ENCODE results near the gene HAND2. TPM values are rescaled to one million over a fixed set of nuclear protein-coding genes. Genes with fewer than 3 reads are reported as not detected.

Gene HAND2
- total RNA-seq, 1 experiment from 2014 or later, result not detected

DNA sequence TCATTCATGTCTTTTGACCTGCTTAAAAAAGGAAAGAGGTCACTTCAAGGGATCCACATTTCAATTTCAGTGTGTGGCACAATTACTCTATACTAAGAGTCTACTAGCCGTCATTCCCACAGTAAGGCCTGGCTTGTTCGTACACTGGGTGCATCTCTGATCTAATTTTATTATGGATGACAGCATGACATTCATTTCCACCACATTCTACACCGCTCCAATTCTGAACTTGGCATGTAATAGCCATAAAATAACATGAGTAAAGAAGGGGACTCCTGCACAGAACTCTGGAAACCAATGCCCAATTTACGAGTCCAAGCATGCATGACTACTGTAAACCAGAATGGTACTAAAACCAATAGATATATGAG lies 51.1 kb downstream of the HAND2 start:
- TF ChIP-seq EZH2 (IDR thresholded peaks at IDR 0.05; ENCODE audit: low read depth), result no peak
- TF ChIP-seq, protein P1, sequence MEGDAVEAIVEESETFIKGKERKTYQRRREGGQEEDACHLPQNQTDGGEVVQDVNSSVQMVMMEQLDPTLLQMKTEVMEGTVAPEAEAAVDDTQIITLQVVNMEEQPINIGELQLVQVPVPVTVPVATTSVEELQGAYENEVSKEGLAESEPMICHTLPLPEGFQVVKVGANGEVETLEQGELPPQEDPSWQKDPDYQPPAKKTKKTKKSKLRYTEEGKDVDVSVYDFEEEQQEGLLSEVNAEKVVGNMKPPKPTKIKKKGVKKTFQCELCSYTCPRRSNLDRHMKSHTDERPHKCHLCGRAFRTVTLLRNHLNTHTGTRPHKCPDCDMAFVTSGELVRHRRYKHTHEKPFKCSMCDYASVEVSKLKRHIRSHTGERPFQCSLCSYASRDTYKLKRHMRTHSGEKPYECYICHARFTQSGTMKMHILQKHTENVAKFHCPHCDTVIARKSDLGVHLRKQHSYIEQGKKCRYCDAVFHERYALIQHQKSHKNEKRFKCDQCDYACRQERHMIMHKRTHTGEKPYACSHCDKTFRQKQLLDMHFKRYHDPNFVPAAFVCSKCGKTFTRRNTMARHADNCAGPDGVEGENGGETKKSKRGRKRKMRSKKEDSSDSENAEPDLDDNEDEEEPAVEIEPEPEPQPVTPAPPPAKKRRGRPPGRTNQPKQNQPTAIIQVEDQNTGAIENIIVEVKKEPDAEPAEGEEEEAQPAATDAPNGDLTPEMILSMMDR (conservative IDR thresholded peaks at IDR 0.05), result no peak
- CTCF ChIA-PET, result no interaction called here
- no peaks in the 10 kb centered on the region for H3K4me1 ChIP-seq (replicated peaks; ENCODE audit: insufficient read depth)
- no peaks in the 10 kb centered on the region for H4K20me1 ChIP-seq (ENCODE audit: insufficient read depth)
- H3K4me3 ChIP-seq, result no peak overlapping the region
- H3K27me3 ChIP-seq (ENCODE audit: insufficient read depth, low read depth), result no peaks in the 10 kb centered on the region
- POLR2A ChIA-PET (ENCODE audit: unreplicated experiment), result no interaction called here
- H2AFZ ChIP-seq, result no peak overlapping the region
- intact Hi-C loops (cut with micrococcal nuclease; ENCODE audit: unreplicated experiment), result no loop called here
- BruUV-seq (replicated peaks), result no TSS peak
- H3K4me2 ChIP-seq, result no peak overlapping the region
- DNase-seq, result no peak
- no peaks in the 10 kb centered on the region for H3K9me2 ChIP-seq (ENCODE audit: insufficient read depth)
- no peaks in the 10 kb centered on the region for H3K79me2 ChIP-seq (ENCODE audit: low read depth)
- no peak overlapping the region for H3K27ac ChIP-seq
- no peaks in the 10 kb centered on the region for H3F3A ChIP-seq (ENCODE audit: insufficient read depth, low read depth)
- H3K9me3 ChIP-seq (ENCODE audit: insufficient read depth, low read depth), result no peaks in the 10 kb centered on the region
- H3K36me3 ChIP-seq (ENCODE audit: low read depth), result no peaks in the 10 kb centered on the region

DNA sequence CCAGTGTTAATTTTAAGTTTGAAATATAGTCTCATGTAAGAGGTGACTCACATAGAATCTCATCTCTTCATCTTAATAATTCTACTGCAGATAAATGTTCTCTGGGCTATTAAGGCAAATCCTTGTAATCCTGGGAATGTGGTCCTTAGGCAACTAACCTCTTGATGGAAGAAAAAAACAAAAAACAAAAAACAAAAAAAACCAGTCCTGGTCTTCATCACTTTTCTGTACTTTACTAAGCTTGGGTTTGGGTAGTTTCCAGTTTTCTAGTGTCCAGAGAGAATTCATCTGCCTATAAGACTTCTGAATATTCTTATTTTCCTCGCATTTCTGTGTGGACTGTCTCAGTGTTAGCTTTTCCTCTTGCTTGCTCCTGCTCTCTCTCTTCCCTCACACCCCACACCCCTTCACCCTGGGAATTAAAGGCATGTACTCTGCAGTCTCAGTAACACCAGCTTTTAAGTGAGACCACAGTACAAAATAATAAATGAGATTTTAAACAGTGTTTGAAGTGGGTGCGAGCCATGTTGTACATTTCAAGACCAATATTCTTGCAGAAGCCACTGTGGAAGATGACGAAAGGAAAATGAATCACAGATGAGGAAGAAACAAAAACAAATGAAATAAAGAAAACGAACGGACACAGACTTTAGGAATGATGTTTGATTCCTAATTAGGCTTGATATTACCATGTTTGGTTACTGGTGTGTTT lies 51.7 kb downstream of the HAND2 start:
- no peak for TF ChIP-seq EZH2 (IDR thresholded peaks at IDR 0.05; ENCODE audit: low read depth)
- TF ChIP-seq, protein P1 (conservative IDR thresholded peaks at IDR 0.05), result no peak
- Histone ChIP-seq H2AFZ (no peak overlapping the region), H3K79me2 (ENCODE audit: low read depth) (no peaks in the 10 kb centered on the region), H3K9me2 (ENCODE audit: insufficient read depth) (no peaks in the 10 kb centered on the region), H3K4me3 (no peak overlapping the region), H3K4me2 (no peak overlapping the region), H3K9me3 (ENCODE audit: insufficient read depth, low read depth) (no peaks in the 10 kb centered on the region), H3F3A (ENCODE audit: insufficient read depth, low read depth) (no peaks in the 10 kb centered on the region), H3K27me3 (ENCODE audit: insufficient read depth, low read depth) (no peaks in the 10 kb centered on the region), H4K20me1 (ENCODE audit: insufficient read depth) (no peaks in the 10 kb centered on the region), H3K36me3 (ENCODE audit: low read depth) (no peaks in the 10 kb centered on the region), H3K27ac (no peak overlapping the region), H3K4me1 (replicated peaks; ENCODE audit: insufficient read depth) (no peaks in the 10 kb centered on the region)
- no TSS peak for BruUV-seq (replicated peaks)
- no peak for DNase-seq
- ChIA-PET POLR2A (ENCODE audit: unreplicated experiment) (no interaction called here), CTCF (no interaction called here)
- intact Hi-C loops (cut with micrococcal nuclease; ENCODE audit: unreplicated experiment), result no loop called here

DNA sequence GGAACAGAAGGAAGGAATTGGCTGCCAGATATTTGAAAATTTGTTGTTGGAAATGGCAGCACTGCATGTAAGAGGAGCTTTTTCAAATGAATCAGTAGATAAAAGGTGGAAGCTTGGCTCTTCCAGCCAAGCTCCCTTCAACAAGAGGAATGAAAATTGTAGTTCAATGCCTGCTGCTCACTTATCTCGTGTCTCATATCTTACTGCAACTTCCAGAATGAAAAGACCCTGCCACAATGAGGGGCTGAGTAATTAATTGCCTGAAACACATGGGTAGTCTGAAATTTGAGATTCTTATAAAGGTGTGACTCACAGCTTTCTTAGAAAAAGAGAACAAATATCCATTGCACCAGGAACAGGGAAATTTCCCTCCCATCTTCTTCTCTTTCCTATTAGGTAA lies 53.0 kb downstream of the HAND2 start:
- no peaks in the 10 kb centered on the region for H3K9me3 ChIP-seq (ENCODE audit: insufficient read depth, low read depth)
- intact Hi-C loops (cut with micrococcal nuclease; ENCODE audit: unreplicated experiment), result no loop called here
- H3K9me2 ChIP-seq (ENCODE audit: insufficient read depth), result no peaks in the 10 kb centered on the region
- H3K36me3 ChIP-seq (ENCODE audit: low read depth), result no peaks in the 10 kb centered on the region
- H3K27ac ChIP-seq, result no peak overlapping the region
- no peak overlapping the region for H2AFZ ChIP-seq
- H3K4me3 ChIP-seq, result no peak overlapping the region
- no peaks in the 10 kb centered on the region for H3F3A ChIP-seq (ENCODE audit: insufficient read depth, low read depth)
- POLR2A ChIA-PET (ENCODE audit: unreplicated experiment), result no interaction called here
- CTCF ChIA-PET, result no interaction called here
- no peak for TF ChIP-seq EZH2 (IDR thresholded peaks at IDR 0.05; ENCODE audit: low read depth)
- TF ChIP-seq, protein P1 (conservative IDR thresholded peaks at IDR 0.05), result no peak
- H3K4me1 ChIP-seq (replicated peaks; ENCODE audit: insufficient read depth), result no peaks in the 10 kb centered on the region
- H4K20me1 ChIP-seq (ENCODE audit: insufficient read depth), result no peaks in the 10 kb centered on the region
- no peak overlapping the region for H3K4me2 ChIP-seq
- DNase-seq, result no peak
- H3K27me3 ChIP-seq (ENCODE audit: insufficient read depth, low read depth), result no peaks in the 10 kb centered on the region
- BruUV-seq (replicated peaks), result no TSS peak
- H3K79me2 ChIP-seq (ENCODE audit: low read depth), result no peaks in the 10 kb centered on the region

Other genes with a start within 250 kb of the HAND2 start
- gene HMGB2, start 195.9 kb downstream of the HAND2 start, total RNA-seq (2021), result 202 and 213 TPM in 2 replicates
- 8.0 and 11.4 TPM in 2 replicates for gene SAP30, start 159.3 kb downstream of the HAND2 start, total RNA-seq (2021)
- gene SCRG1, start 131.1 kb downstream of the HAND2 start, total RNA-seq (2021), result not detected in 2 replicates